MM.1S (cell line): ENCODE measurements around the gene CLTC.

Experiments used
- CTCF ChIP-seq: fragments of 300-600 bp; sonication (generic); IDR thresholded peaks from 2 replicates; pipeline ENCODE4 v1.5.1; 2016; ENCODE audit warnings: antibody characterized with exemption, low read length, mixed read lengths
- EZH2 ChIP-seq: fragments of 300-600 bp; sonication (generic); optimal IDR thresholded peaks from 2 replicates; pipeline ENCODE3; 2017; ENCODE audit warnings: low read depth, mild to moderate bottlenecking, antibody characterized with exemption, low read length, mixed read lengths
- EZH2phosphoT487 ChIP-seq: fragments of 300-600 bp; sonication (generic); IDR thresholded peaks from 2 replicates; pipeline ENCODE4 v1.6.1; 2018; ENCODE audit warnings: antibody characterized with exemption, low read length

GRCh38 chr17:59623151-59623550, 3.5 kb downstream of the CLTC start:
- TF ChIP-seq CTCF (no peak), EZH2 (no peak), EZH2phosphoT487 (no peak)
